SIG-M5 (cell line): ENCODE data around the gene SMIM27.

Source experiments
- DNase-seq: peaks from one replicate; lab custom pipeline; 2025; lab: John Stamatoyannopoulos, UW

The SMIM27 gene

DNA sequence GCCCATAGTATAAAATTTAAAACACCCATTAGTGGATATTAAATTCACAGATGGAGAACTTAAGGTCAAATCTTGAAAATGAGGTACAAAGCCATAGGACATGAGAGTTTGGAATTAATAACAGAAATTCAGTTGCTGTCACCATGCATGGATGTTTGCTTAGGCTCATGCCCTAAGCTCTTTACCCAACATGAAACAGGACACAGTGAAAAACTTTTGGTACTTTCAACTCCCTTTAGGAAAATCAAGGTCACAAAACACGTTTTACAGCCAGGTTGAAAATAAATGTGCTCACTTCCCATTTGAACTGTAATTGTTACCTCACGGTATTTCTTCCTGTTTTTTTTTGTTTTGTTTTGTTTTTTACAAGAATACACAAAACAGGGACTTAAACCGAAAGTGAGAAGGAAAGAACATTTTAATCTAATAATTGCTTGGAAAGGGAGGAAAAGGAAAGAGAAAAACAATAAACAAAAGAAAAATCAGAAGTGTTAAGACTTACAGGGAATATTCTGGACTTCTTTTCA is 6.3 kb downstream of the SMIM27 start:
- DNase-seq, result no peak

DNA sequence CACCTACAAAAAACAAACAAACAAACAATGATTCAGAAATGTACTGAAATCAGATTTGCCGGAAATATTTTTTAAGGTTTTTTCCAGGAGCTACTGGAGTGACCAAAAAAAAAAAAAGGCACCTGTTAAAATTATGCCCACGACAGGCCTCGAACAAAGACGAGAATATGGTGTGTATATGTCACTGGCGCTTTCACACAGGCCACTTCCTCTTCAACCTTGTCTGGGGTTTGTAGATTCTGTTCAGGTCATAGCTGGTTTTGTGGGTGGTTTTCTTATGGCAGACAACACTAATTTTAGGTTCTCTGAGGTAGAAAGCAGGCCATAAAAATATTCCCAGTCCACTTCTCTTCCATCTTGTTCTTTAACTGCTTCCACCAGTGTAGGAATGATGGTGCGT is 13.8 kb downstream of the SMIM27 start:
- DNase-seq, result no peak

DNA sequence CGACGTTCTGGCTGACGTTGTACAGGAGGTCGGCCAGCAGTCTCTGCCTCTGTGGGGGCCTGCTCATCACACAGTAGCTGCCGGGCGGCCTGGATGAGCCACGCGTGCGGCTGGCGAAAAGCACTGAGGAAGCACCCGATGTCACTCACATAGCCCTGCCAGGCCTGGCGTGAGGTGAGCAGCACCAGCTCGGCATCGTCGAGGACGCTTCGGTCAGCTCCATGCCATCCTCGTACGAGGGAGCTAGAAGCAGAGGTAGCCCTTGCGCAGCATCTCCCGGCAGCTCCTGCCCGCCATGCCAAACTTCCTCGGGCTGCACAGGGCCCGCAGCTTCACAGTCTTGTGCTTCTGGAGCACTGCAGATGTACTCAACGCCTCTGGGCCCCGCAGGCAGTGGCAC is 14.6 kb downstream of the SMIM27 start:
- no peak for DNase-seq

DNA sequence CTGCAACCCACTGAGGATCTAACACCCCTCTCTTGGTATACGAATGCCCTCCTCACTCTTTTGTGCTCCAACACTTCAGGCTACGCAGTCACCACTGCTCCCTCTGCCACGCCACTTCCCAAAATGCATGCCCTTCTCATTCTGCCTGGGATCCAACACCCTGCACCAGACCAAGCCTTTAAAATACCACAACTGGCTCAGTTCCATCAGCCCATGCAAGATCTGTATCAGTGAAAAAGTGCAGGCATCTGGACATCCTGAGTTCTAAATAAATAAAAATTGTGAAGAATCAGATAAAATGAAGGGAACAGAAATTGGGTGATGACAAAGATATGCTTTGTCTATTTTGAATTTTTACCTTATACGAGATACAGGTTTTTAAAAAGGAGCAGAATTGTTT is 18.1 kb downstream of the SMIM27 start:
- DNase-seq, result no peak

DNA sequence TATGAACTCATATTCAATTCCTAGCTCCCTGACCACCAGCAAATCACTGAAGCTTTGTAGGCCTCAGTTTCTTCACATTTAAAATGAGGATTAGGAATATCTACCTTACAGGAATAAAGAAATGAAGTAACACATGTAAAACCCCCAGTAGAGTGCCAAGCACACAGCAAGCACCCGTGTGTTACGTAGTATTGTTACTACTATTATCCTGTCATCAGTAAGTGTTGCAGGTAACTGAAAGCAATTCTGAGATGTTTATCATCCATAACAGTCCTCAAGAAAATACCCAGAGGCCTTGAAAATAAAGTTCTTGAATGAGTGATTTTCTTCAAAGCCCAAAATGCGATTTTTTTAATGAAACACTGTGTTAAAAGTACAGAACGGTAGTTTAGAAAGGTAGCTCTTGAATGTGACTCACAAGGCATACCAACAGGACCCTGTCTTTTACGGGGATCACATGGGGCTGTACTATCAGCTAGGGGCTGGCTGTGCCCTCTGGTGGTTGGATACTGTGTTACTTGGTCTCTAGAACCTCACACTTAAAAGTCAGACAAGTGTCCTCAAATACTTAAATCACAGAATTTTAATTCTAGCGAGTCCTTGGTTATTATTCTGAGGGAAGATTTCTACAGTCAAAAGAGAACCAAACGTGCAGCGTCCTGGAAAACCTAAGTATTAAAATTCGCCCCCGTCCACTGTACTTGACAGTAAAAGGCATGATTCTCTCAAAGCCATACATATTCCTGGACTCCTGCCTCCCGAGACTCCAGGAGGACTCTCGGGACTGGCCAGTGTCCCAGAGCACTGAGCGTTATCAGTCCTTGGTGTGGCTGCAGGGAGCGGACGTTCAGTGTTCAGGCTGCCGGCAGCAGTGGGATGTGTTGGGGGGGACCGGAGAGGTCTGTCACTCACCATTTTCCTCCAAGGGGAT is 20.1 kb downstream of the SMIM27 start:
- no peak for DNase-seq

DNA sequence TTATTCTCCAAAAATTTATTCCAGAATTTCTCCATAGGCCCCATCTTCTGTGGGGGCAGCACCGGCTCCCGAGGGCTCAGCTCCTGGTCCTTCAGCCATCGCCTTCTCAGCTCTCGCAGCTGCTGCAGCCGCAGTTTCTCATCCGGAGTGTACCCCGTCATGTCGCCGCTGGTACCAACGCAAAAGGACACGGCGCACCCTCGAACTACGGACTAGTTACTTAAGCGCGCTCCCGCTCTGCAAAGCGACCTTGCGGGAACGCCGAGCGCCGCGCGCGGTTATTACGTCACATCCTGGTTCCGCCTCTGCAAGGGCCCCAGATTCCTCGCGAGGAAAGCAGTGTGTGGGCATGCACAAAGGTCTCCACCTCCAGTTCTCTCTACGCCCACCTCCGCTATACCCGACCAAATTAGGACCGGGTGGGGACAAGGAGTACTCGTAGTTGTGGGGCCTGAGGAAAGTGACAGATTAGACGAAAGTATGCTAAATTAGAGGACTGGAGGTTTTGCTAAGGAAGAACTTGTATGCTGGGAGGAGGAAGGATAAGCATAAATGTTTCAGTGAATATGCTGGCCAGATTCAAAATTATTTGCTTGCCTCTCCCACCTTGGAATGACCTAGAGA is 20.9 kb downstream of the SMIM27 start, which contains the start of gene NDUFB6:
Gene NDUFB6 (minus strand): TSS at position 260 of the 624 bp plus-strand sequence. CDS start 99 bp downstream, at position 161.
- DNase-seq, result peak; percentile 82

DNA sequence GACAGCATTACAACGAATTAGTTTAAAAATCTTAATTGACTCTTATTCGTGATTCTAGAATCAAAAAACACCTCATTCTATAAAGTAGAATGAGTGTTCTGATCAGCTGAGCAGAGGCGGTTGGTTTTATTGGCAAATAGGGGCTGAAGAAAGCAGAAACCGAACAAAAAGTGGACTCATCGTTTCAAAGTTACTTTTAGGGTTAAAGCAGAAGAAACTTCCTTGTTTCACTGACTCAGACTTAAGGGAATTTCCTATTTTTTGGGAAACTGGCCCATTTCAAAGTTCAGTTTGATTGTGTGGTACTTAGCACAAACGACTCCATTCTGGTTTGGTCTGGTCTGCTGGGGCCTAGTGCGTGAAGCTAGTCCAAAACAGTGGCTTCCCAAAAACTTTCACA is 21.7 kb downstream of the SMIM27 start:
- no peak for DNase-seq

DNA sequence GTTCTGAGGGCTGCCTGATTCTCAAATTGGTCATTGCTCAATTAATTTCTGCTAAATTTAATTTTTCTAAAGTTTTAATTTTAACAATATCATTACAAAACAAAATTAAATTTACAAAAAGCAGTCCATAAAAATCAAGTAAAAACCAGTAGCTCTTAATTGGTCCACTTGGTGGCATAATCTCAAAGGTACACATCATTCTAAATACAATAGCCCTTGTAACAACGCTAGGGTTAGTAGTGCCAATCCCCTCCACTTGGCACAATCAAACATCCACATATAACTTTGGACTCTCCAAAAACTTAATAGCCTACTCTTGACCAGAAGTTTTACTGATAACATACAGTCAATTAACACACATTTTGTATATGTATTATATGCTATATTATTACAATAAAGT is 22.7 kb downstream of the SMIM27 start:
- DNase-seq, result no peak

DNA sequence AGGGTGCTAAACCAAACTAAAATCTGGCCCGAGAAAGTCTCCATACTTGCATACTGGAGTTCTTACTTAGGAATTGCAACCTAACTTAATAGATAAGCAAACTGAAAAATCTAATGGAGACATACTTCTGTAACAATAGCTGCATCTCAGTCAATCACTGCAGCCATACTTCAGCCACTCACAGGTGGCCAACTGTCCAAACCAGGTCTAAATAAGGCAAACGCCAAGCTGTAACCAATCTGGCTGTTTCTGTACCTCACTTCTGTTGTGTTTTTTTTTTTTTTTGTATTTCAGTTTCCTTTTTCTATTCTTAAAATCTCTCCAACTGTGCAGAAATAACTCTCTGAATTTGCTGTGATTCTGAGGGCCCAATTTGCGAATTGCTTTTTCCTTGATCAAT is 25.2 kb downstream of the SMIM27 start:
- DNase-seq, result no peak

DNA sequence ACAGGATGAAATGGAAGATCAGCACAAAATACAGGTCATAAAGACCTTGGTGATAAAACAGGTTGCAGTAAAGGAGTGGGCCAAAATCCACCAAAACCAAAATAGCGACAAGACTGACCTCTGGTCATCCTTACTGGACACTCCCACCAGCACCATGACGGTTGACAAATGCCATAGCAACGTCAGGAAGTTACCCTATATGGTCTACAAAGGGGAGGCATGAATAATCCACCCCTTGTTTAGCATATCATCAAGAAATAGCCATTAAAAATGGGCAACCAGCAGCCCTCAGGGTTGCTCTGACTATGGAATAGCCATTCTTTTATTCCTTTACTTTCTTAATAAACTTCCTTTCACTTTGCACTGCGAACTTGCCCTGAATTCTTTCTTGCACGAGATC is 26.8 kb downstream of the SMIM27 start:
- DNase-seq, result no peak

DNA sequence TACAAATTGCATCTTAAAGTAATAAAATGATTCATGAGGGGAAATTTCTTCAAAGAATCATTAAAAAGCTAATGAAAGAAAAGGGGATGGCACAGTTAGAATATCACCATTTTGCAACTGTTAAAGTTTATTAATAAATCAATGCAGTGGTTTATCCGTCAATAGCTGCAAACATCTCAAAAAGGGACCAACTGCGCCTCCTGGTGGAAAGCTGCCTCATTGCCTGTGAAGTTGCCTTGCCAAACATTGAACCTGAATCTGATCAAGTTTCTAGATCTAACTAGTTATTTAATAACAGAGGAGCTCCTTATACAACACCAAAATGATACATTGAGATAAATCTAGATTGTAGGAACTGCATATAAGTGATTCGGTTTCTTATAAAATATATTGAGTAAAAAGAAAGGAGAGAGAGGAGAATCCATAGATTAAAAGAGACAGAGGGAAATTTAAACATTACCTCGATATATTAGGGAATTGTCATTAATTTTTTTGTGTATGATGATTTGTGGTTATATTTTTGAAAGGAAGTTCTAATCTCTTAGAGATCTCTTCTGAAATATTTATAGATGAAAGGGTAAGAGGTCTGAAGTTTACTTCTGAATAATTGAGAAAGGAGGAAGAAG is 27.7 kb downstream of the SMIM27 start:
- DNase-seq, result no peak

DNA sequence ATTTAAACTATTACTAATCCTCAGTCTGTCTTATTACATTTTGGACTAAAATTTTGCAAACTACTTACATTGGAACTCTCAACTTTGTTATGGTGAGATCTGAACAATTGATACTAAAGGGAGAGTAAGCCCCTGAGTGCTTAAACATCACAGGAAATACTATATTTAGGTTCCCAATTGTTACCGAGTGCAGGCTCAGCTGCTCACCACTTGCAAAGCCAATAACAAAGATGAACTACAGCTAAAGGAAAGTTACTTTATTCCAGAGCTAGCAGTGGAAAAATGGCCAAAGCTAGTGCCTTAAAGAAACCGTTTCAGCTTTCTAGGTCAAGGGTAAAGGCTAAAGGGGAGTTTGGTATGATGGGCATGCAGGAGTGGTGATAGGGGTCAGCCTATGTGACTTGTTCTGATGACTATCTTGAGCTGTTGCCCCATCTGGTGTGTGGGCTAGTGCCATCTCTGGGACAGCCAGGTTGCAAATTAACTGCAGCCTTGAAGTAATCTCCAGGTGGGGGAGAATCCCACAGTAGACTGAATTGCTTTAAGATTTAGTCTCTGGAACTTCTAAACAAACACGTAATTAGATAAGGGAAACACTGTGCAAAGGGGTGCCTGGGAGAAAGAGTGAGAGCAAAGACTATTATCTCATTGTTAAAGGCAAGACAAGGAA is 28.6 kb downstream of the SMIM27 start:
- DNase-seq, result no peak

DNA sequence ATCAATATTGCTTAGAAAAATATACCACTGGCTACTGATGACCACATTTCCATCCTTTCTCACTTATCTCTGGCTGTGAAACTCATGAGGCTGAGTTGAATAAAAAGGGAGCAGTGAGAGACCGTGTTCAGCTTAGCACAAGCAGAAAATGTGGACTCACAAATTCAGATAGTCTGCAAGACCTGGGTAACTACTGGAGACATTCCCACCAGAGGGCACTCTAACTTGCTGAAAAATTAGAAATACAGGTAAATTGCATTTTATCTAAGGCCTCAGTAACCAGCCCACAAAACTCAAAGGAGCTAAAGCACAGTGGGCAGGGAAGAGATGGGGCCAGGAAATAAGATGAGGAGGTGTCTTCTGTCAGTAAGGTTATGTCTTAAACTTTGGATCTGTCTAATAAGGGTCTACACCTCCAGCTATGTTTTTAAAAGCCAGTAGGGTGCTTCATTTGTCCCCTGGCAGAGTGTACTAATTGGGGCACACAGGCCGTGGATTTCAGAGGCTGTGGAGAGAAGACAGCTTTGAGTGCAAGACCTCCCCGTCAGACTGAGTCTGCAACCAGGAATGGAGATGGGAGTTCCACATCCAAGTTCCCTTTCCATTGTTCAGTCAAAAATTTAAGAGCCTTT is 29.5 kb downstream of the SMIM27 start:
- DNase-seq, result no peak

DNA sequence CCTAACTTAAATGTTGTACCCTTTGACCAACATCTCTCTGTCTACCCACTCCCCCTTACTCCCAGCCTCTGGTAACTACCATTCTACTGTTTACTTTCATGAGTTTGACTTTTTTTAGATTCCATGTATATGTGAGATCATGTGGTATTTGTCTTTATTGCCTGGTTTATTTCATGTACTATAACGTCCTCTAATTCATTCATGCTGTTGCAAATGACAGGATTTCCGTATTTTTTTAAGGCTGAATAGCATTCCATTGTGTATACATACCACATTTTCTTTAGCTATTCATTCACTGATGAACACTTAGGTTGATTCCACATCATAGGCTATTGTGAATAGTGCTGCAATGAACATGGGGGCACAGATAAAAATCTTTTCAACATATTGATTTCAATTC is 32.7 kb downstream of the SMIM27 start:
- no peak for DNase-seq

DNA sequence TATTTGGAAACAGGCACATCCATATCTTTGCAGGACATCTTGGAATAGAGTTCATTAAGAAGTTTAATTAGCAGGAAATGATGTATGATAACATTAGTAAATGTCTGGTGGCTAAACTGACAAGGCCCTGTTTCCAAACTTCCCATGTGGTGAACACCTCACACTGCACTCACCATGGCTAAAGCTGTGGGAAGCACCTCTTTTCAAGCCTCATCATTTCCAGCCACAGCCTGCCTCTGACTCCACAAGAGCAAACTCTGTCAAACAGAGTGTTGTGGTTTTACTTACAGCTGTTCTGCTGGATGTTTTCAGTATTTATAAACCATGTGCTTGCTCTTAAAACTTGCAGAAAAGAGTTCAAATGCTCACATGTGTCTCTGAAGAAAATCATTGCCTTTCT is 35.8 kb downstream of the SMIM27 start:
- no peak for DNase-seq

DNA sequence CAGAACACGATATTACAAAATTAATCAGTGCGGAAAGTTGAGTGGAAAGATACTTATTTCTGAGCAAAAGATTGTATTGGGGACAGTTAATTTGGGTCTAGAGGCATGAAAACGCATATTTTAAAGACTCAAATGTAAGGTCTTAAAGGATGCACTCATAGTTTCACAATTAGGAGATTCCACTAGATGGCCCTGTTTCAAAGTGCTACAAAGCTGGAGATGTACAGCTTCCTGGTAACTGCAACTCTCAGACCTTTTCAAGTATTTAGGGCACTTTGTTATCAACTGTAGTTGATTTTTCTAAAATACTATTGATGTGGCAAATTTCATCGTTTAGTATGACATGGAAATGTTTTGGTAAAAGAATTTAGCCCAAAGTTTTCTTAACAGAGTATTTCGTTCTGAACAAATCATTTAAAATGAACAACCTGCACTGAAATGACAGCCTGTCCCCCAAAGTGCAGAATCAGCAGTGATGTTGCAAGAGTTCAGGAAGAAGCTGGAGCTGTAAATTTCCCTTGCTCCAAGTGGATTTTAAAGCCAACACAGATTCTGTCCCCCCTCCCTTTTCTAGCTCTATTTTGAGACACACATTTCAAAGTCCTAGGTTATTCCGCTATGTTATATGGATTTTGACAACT is 37.1 kb downstream of the SMIM27 start:
- DNase-seq, result no peak

DNA sequence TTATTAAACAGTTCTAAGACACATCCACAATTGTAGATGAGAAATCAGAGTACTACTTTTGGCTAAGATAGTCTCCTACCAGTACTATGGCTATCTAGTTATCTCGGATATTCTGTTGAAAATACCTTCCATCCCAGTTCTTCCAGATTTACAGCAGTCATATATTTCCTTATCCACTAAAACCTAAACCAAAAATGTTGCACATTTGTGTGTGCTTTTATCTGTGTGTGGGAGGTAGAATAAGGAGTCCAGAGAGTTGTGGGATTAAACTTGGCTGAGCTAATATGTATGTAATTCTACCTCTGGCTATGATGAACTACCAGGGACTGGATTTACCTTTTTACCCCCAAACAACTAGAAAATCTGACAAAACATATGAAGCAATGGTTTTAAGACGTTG is 38.3 kb downstream of the SMIM27 start:
- DNase-seq, result no peak

DNA sequence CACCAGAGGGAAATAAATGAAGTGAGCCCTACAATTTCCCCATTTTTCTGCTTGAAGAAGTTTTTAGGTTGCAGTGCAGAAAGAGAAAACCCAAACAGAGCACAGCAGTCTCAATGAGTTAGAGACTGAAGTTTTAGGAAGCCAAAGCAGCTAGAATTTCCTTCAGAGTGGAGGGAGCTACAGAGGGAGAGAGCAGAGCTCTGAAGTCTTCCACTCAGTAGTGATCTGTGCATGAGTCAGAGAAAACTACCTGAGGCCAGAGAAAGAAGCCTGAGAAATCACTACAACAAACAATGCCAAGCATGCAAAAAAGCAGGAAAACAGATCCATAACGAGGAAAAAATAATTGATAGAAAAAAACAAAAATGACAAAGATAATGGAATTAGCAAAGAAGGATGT is 38.8 kb downstream of the SMIM27 start:
- DNase-seq, result no peak

DNA sequence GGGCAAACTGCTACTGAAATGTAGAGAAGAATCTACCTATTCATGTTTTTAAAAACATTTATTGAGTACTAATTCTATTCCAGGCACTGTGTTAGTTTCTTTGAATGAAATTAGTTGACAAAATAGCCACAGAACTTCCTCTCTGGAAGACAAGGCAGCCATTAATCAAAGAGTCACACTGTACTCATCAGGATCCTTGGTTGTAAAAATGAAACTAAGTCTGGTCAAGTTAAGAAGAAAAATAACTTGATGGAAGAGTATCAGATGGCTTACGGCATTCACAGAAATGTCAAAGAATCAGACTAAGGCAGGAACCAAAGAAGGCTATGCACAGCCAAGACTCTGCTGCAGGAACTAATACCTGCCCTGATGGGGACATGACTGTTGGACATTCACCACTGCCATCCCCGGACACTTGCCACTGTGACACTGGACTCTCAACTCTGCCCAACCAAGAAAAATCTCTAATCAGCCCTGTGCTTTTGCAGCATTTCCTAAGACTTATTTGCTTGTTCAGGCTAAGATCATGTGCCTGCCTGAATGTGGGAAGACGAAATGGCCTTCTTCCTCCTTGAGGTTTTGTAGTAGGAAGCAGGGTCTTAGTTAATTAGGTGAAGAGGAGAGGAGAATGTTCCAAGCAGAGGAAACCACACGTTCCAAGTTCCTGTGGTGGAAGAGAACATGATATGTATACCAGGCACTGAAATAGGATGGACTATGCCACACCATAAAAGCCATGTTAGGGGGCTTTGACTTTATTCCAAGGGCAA is 44.2 kb downstream of the SMIM27 start:
- DNase-seq, result no peak

DNA sequence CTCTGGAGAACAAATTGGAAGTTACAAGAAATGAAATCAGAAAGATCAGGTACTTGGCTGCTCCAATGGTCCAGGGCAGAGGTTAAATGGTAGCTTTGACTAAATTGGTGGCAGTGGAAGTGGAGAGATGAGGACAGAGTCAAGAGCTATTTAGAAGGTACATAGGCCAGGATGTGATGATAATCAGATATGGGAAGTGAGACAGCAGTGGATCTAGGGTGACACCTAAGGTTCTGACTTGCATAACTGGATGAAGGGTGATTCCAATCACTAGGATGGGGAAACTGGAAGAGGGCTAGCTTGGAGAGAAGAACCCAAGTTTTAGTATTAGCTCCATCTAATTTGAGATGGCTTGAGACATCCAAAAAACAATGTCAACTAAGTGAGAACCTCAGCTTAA is 44.8 kb downstream of the SMIM27 start:
- DNase-seq, result no peak
